HEK293 (cell line): Measurements from ENCODE around the gene ANXA4.

Experiments
- CTCF ChIA-PET: fragments of 350-600 bp; formaldehyde crosslinking; extraction: SDS; loops from one replicate; lab custom pipeline; 2021; ENCODE audit warnings: antibody characterized with exemption; lab: Yijun Ruan, JAX
- POLR2A ChIA-PET: fragments of 300-600 bp; formaldehyde crosslinking; extraction: SDS; loops from one replicate; lab custom pipeline; 2020; ENCODE audit warnings: antibody characterized with exemption, inconsistent platforms; lab: Yijun Ruan, JAX
- H3K27ac ChIP-seq: fragments of 200-500 bp; sonication (Bioruptor generic); 2 replicates; pipeline ENCODE4 v1.5.1; 2014; ENCODE audit warnings: low read depth, low read length, control low read depth, inconsistent platforms; ENCODE audit errors: extremely low read depth
- H3K36me3 ChIP-seq, 2 experiments: fragments of 200-500 bp in 1 of 2; sonication (Bioruptor generic) in 1 of 2; 1 replicate in 1 of 2; 2 replicates in 1 of 2; pipeline ENCODE4 v1.5.1; 2014 to 2017; ENCODE audit warnings: inconsistent platforms in 2 of 2, low read length in 2 of 2; ENCODE audit not compliant: control insufficient read depth in 2 of 2, insufficient read depth in 1 of 2
- H3K4me1 ChIP-seq: fragments of 200-500 bp; sonication (Bioruptor generic); 2 replicates; pipeline ENCODE4 v1.5.1; 2014; ENCODE audit warnings: mild to moderate bottlenecking, low read length, inconsistent platforms; ENCODE audit not compliant: control insufficient read depth, insufficient read depth
- H3K4me3 ChIP-seq: 2 replicates; pipeline ENCODE4 v1.5.1; 2011; ENCODE audit warnings: low read depth, mild to moderate bottlenecking, control low read depth, low read length, moderate library complexity
- H3K9me3 ChIP-seq: fragments of 200-500 bp; sonication (Bioruptor generic); 2 replicates; pipeline ENCODE4 v1.5.1; 2014; ENCODE audit warnings: low read depth, low read length, inconsistent platforms; ENCODE audit not compliant: control insufficient read depth, insufficient read depth
- GLI4 ChIP-seq: fragments of 450-650 bp; formaldehyde crosslinking; IDR thresholded peaks from 2 replicates; pipeline ENCODE4 v1.5.1; 2016; ENCODE audit warnings: missing biosample characterization, missing genetic modification characterization
- GLIS2 ChIP-seq: fragments of 450-650 bp; formaldehyde crosslinking; IDR thresholded peaks from 2 replicates; pipeline ENCODE4 v1.5.1; 2016; ENCODE audit warnings: missing biosample characterization, missing genetic modification characterization
- KLF16 ChIP-seq: fragments of 450-650 bp; formaldehyde crosslinking; IDR thresholded peaks from 2 replicates; pipeline ENCODE4 v1.5.1; 2017; ENCODE audit warnings: missing biosample characterization, missing genetic modification characterization
- SCRT2 ChIP-seq: fragments of 450-650 bp; formaldehyde crosslinking; IDR thresholded peaks from 2 replicates; pipeline ENCODE4 v1.5.1; 2016; ENCODE audit warnings: missing biosample characterization, missing genetic modification characterization
- SP3 ChIP-seq: fragments of 450-650 bp; formaldehyde crosslinking; IDR thresholded peaks from 2 replicates; pipeline ENCODE4 v1.5.1; 2016; ENCODE audit warnings: missing biosample characterization, missing genetic modification characterization
- TRIM28 ChIP-seq: IDR thresholded peaks from 2 replicates; pipeline ENCODE4 v1.6.1; 2011; ENCODE audit warnings: low read length, control low read depth, borderline replicate concordance
- ZBTB17 ChIP-seq: fragments of 450-650 bp; formaldehyde crosslinking; IDR thresholded peaks from 2 replicates; pipeline ENCODE4 v1.5.1; 2016; ENCODE audit warnings: missing biosample characterization, missing genetic modification characterization
- ZBTB20 ChIP-seq: fragments of 450-650 bp; formaldehyde crosslinking; IDR thresholded peaks from 2 replicates; pipeline ENCODE4 v1.5.1; 2016; ENCODE audit warnings: missing biosample characterization, missing genetic modification characterization
- ZBTB48 ChIP-seq: fragments of 450-650 bp; formaldehyde crosslinking; IDR thresholded peaks from 2 replicates; pipeline ENCODE4 v1.5.1; 2016; ENCODE audit warnings: missing biosample characterization, missing genetic modification characterization
- ZNF274 ChIP-seq, 2 experiments: fragments of 200-500 bp in 1 of 2; fragments of 450-650 bp in 1 of 2; sonication (Bioruptor generic) in 1 of 2; formaldehyde crosslinking in 1 of 2; IDR thresholded peaks; 2 replicates each; pipeline versions ENCODE4 v1.5.1 to v1.6.1; 2014 to 2016; ENCODE audit warnings: borderline replicate concordance in 1 of 2, inconsistent platforms in 1 of 2, low read length in 1 of 2, missing biosample characterization in 1 of 2, missing genetic modification characterization in 1 of 2
- ZNF529 ChIP-seq: fragments of 450-650 bp; formaldehyde crosslinking; IDR thresholded peaks from 2 replicates; pipeline ENCODE4 v1.5.1; 2017; ENCODE audit warnings: missing genetic modification characterization, missing biosample characterization; ENCODE audit not compliant: insufficient replicate concordance
- ZNF843 ChIP-seq: fragments of 450-650 bp; formaldehyde crosslinking; IDR thresholded peaks from 2 replicates; pipeline ENCODE4 v1.5.1; 2016; ENCODE audit warnings: missing biosample characterization, missing genetic modification characterization
- ZSCAN30 ChIP-seq: fragments of 450-650 bp; IDR thresholded peaks from 2 replicates; pipeline ENCODE4 v1.5.1; 2018; ENCODE audit warnings: missing biosample characterization, mild to moderate bottlenecking, missing genetic modification characterization, moderate library complexity
- TF ChIP-seq, protein P1 (sequence below): fragments of 450-650 bp; formaldehyde crosslinking; IDR thresholded peaks from 2 replicates; pipeline ENCODE4 v1.5.1; 2017; ENCODE audit warnings: missing biosample characterization, missing genetic modification characterization
- TF ChIP-seq, protein P2 (sequence below): fragments of 450-650 bp; formaldehyde crosslinking; IDR thresholded peaks from 2 replicates; pipeline ENCODE4 v1.5.1; 2016; ENCODE audit warnings: missing biosample characterization, missing genetic modification characterization
- TF ChIP-seq, protein P3 (sequence below): fragments of 450-650 bp; formaldehyde crosslinking; IDR thresholded peaks from 2 replicates; pipeline ENCODE4 v1.5.1; 2017; ENCODE audit warnings: missing biosample characterization, mild to moderate bottlenecking, missing genetic modification characterization, moderate library complexity
- TF ChIP-seq, protein P4 (sequence below): IDR thresholded peaks from 2 replicates; pipeline ENCODE4 v1.6.1; 2011; ENCODE audit warnings: mild to moderate bottlenecking, low read depth, low read length, borderline replicate concordance
- TF ChIP-seq, protein P5 (sequence below): fragments of 450-650 bp; formaldehyde crosslinking; IDR thresholded peaks from 2 replicates; pipeline ENCODE4 v1.5.1; 2016; ENCODE audit warnings: missing biosample characterization, missing genetic modification characterization
- TF ChIP-seq, protein P6 (sequence below): fragments of 450-650 bp; formaldehyde crosslinking; optimal IDR thresholded peaks from 2 replicates; pipeline ENCODE3; 2016; ENCODE audit warnings: missing biosample characterization, mild to moderate bottlenecking, missing genetic modification characterization

Gene ANXA4

DNA sequence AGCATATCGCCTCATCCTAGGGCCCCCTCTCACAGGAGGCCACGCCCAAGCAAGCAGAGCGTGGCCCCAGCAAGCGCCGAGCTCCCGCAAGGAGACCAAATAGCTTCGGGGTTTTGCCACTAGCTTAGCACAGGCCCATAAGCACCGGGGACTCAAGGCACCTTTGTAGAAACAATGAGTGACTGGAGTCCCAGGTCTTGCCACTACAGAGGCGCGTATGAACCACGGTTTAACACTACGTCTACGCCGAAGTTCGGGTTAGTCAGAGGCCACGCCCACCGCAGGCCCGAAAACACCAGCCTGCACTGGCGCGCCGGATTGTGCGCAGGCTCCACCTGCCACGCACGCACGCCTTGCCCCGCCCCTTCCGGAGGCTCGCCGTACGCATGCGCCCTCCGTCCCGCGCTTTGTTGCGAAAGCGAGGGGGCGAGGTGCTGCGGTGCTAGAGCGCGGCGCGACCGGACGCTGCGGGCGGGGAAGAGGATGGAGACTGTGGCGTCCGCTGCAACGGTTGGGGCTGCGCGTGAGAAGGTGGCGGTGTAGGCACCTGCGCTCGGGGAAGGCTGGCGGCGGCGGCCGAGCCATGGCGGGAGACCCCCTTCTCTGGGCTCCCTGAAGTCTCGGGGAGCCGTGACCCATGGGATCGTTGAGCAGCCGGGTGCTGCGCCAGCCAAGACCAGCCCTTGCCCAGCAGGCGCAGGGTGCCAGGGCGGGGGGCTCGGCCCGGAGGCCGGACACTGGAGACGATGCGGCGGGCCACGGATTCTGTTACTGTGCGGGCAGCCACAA, 87.5 kb downstream of the ANXA4 start, which contains the start of gene GMCL1 (continued):
- TF ChIP-seq GLI4 (tag by site-specific recombination) (no peak), SP3 (tag by site-specific recombination) (peak; percentile 95)
- TF ChIP-seq, protein P1, sequence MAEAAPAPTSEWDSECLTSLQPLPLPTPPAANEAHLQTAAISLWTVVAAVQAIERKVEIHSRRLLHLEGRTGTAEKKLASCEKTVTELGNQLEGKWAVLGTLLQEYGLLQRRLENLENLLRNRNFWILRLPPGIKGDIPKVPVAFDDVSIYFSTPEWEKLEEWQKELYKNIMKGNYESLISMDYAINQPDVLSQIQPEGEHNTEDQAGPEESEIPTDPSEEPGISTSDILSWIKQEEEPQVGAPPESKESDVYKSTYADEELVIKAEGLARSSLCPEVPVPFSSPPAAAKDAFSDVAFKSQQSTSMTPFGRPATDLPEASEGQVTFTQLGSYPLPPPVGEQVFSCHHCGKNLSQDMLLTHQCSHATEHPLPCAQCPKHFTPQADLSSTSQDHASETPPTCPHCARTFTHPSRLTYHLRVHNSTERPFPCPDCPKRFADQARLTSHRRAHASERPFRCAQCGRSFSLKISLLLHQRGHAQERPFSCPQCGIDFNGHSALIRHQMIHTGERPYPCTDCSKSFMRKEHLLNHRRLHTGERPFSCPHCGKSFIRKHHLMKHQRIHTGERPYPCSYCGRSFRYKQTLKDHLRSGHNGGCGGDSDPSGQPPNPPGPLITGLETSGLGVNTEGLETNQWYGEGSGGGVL (tag by site-specific recombination): peak; percentile 8; the same call in 1 of the 2 replicates

DNA sequence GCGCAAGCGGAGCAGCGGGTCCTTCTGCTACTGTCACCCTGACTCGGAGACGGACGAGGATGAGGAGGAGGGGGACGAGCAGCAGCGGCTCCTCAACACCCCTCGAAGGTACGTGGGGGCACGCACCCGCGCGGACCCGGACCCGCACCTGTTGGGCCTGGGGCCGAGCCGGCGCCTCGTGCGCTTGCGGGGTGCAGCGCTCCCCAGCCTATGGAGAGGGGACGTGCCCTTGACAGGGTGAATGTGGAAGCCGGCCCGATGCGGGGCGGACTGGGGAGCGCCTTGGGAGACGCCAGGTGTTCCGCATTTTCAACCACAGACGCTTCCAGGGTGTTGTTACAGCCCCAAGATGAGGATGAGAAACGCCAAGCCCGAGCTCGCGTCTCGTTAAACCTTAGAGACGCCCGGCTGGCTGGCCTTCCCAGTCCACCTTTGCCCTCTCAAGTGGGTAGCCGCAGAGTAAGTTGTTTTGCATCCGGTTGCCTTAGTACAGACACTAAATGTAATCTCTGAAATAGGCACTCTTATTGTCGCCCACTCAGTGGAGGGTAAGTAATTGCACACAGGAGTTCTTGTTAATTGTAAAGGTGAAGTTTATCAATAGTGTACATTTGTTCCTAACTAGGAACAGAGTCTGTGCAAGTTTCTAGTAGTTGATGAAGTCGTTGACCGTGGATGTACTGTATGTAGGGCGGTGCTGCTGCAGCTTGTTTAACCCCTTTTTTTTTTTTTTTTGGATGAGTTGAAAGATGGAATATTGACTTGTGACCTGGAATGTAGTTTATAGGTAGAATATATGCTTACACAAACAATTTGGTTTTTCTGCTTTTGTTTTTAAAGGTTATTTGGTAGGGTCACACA, 88.3 kb downstream of the ANXA4 start:
- Histone ChIP-seq H3K4me1 (peaks cover 6% of the 10 kb centered on the region), H3K9me3 (no peaks in the 10 kb centered on the region), H3K36me3 (peaks cover 0 to 5% of the 10 kb centered on the region in 2 experiments; a peak in 2 of 3 replicates), H3K27ac (peak overlapping the region; percentile 81), H3K4me3 (peak overlapping the region; percentile 71)
- CTCF ChIA-PET: interaction anchor here (1.4 kb wide), 1 partner anchor 105 kb away, joined by 6 read pairs; no protein-coding TSS in a partner anchor
- POLR2A ChIA-PET: no interaction called here
- TF ChIP-seq ZNF529 (tag by site-specific recombination) (no peak), ZNF274 (IDR thresholded peaks at IDR 0.05; ENCODE audit: low read length) (no peak), ZNF274 (tag by site-specific recombination; IDR thresholded peaks at IDR 0.05; ENCODE audit: borderline replicate concordance) (no peak), TRIM28 (0 out of 2 replicates have a peak, but pooled peaks have one; percentile 24), ZBTB48 (tag by site-specific recombination) (0 out of 2 replicates have a peak, but pooled peaks have one; percentile 36), SCRT2 (tag by site-specific recombination) (peak; percentile 96), ZBTB20 (tag by site-specific recombination) (0 out of 2 replicates have a peak, but pooled peaks have one; percentile 33), KLF16 (peak; percentile 20; the same call in 1 of the 2 replicates), GLIS2 (tag by site-specific recombination) (peak; percentile 57), ZSCAN30 (no peak), ZBTB17 (tag by site-specific recombination) (peak; percentile 91), ZNF843 (no peak)
- TF ChIP-seq, protein P2, sequence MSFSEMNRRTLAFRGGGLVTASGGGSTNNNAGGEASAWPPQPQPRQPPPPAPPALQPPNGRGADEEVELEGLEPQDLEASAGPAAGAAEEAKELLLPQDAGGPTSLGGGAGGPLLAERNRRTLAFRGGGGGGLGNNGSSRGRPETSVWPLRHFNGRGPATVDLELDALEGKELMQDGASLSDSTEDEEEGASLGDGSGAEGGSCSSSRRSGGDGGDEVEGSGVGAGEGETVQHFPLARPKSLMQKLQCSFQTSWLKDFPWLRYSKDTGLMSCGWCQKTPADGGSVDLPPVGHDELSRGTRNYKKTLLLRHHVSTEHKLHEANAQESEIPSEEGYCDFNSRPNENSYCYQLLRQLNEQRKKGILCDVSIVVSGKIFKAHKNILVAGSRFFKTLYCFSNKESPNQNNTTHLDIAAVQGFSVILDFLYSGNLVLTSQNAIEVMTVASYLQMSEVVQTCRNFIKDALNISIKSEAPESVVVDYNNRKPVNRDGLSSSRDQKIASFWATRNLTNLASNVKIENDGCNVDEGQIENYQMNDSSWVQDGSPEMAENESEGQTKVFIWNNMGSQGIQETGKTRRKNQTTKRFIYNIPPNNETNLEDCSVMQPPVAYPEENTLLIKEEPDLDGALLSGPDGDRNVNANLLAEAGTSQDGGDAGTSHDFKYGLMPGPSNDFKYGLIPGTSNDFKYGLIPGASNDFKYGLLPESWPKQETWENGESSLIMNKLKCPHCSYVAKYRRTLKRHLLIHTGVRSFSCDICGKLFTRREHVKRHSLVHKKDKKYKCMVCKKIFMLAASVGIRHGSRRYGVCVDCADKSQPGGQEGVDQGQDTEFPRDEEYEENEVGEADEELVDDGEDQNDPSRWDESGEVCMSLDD: 0 out of 2 replicates have a peak, but pooled peaks have one; percentile 17
- TF ChIP-seq, protein P3, sequence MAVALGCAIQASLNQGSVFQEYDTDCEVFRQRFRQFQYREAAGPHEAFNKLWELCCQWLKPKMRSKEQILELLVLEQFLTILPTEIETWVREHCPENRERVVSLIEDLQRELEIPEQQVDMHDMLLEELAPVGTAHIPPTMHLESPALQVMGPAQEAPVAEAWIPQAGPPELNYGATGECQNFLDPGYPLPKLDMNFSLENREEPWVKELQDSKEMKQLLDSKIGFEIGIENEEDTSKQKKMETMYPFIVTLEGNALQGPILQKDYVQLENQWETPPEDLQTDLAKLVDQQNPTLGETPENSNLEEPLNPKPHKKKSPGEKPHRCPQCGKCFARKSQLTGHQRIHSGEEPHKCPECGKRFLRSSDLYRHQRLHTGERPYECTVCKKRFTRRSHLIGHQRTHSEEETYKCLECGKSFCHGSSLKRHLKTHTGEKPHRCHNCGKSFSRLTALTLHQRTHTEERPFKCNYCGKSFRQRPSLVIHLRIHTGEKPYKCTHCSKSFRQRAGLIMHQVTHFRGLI (tag by site-specific recombination): peak; percentile 92
- TF ChIP-seq, protein P4, sequence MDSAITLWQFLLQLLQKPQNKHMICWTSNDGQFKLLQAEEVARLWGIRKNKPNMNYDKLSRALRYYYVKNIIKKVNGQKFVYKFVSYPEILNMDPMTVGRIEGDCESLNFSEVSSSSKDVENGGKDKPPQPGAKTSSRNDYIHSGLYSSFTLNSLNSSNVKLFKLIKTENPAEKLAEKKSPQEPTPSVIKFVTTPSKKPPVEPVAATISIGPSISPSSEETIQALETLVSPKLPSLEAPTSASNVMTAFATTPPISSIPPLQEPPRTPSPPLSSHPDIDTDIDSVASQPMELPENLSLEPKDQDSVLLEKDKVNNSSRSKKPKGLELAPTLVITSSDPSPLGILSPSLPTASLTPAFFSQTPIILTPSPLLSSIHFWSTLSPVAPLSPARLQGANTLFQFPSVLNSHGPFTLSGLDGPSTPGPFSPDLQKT: no peak
- TF ChIP-seq, protein P5, sequence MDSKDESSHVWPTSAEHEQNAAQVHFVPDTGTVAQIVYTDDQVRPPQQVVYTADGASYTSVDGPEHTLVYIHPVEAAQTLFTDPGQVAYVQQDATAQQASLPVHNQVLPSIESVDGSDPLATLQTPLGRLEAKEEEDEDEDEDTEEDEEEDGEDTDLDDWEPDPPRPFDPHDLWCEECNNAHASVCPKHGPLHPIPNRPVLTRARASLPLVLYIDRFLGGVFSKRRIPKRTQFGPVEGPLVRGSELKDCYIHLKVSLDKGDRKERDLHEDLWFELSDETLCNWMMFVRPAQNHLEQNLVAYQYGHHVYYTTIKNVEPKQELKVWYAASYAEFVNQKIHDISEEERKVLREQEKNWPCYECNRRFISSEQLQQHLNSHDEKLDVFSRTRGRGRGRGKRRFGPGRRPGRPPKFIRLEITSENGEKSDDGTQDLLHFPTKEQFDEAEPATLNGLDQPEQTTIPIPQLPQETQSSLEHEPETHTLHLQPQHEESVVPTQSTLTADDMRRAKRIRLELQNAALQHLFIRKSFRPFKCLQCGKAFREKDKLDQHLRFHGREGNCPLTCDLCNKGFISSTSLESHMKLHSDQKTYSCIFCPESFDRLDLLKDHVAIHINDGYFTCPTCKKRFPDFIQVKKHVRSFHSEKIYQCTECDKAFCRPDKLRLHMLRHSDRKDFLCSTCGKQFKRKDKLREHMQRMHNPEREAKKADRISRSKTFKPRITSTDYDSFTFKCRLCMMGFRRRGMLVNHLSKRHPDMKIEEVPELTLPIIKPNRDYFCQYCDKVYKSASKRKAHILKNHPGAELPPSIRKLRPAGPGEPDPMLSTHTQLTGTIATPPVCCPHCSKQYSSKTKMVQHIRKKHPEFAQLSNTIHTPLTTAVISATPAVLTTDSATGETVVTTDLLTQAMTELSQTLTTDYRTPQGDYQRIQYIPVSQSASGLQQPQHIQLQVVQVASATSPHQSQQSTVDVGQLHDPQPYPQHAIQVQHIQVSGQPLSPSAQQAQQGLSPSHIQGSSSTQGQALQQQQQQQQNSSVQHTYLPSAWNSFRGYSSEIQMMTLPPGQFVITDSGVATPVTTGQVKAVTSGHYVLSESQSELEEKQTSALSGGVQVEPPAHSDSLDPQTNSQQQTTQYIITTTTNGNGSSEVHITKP (tag by site-specific recombination): peak; percentile 52; the same call in 1 of the 2 replicates
- TF ChIP-seq, protein P6, sequence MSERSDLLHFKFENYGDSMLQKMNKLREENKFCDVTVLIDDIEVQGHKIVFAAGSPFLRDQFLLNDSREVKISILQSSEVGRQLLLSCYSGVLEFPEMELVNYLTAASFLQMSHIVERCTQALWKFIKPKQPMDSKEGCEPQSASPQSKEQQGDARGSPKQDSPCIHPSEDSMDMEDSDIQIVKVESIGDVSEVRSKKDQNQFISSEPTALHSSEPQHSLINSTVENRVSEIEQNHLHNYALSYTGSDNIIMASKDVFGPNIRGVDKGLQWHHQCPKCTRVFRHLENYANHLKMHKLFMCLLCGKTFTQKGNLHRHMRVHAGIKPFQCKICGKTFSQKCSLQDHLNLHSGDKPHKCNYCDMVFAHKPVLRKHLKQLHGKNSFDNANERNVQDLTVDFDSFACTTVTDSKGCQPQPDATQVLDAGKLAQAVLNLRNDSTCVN (tag by site-specific recombination): peak; percentile 91
